Astrocyte (in vitro differentiated cells and primary cell): Measurements from ENCODE around the gene USP17L5. TPM values are rescaled to one million over a fixed set of nuclear protein-coding genes. Genes with fewer than 3 reads are reported as not detected.
"Not testable (repeated sequence)": the region's sequence is repeated elsewhere in the genome, so short reads cannot be mapped to it uniquely, and the experiment has no call there.

Experiments
- DNase-seq: peaks from one replicate; pipeline ENCODE4 v3.0.0-alpha.2; 2010; ENCODE audit warnings: low read depth
- FAIRE-seq: peaks from 2 replicates; lab custom pipeline; 2011; peaks lifted over from hg19 to GRCh38; lab: Jason Lieb, UNC
- H2AFZ ChIP-seq: 2 replicates; pipeline ENCODE4 v1.6.0; 2012; ENCODE audit warnings: low read depth, low read length, inconsistent platforms
- H3K27ac ChIP-seq: 2 replicates; pipeline ENCODE4 v1.5.1; 2011; ENCODE audit warnings: low read depth, low read length, inconsistent platforms
- H3K27me3 ChIP-seq: 2 replicates; pipeline ENCODE4 v1.6.0; 2011; ENCODE audit warnings: low read length, inconsistent platforms; ENCODE audit not compliant: insufficient read depth
- H3K36me3 ChIP-seq: 2 replicates; pipeline ENCODE4 v1.5.1; 2011; ENCODE audit warnings: low read length, inconsistent platforms; ENCODE audit not compliant: insufficient read depth
- H3K4me1 ChIP-seq: 2 replicates; pipeline ENCODE4 v1.5.1; 2011; ENCODE audit warnings: low read length, inconsistent platforms; ENCODE audit not compliant: insufficient read depth
- H3K4me2 ChIP-seq: 2 replicates; pipeline ENCODE4 v1.6.0; 2012; ENCODE audit warnings: low read length, inconsistent platforms
- H3K4me3 ChIP-seq: 2 replicates; pipeline ENCODE4 v1.5.1; 2011; ENCODE audit warnings: low read depth, mild to moderate bottlenecking, low read length, inconsistent platforms; ENCODE audit not compliant: insufficient read depth
- H3K79me2 ChIP-seq: 2 replicates; pipeline ENCODE4 v1.6.0; 2012; ENCODE audit warnings: mild to moderate bottlenecking, low read length, inconsistent platforms; ENCODE audit not compliant: insufficient read depth
- H3K9ac ChIP-seq: 2 replicates; pipeline ENCODE4 v1.6.0; 2012; ENCODE audit warnings: mild to moderate bottlenecking, low read length, inconsistent platforms
- H3K9me3 ChIP-seq: 2 replicates; pipeline ENCODE4 v1.5.1; 2012; ENCODE audit warnings: low read depth, mild to moderate bottlenecking, low read length, inconsistent platforms; ENCODE audit not compliant: insufficient read depth
- H4K20me1 ChIP-seq: 2 replicates; pipeline ENCODE4 v1.6.0; 2012; ENCODE audit warnings: low read length, inconsistent platforms; ENCODE audit not compliant: insufficient read depth
- H3K27ac Mint-ChIP-seq: one replicate; pipeline ENCODE4 v1.8.0; 2021; ENCODE audit warnings: mild to moderate bottlenecking, mixed read lengths; ENCODE audit not compliant: unreplicated experiment
- H3K27me3 Mint-ChIP-seq: one replicate; pipeline ENCODE4 v1.8.0; 2021; ENCODE audit warnings: low read depth, mixed read lengths; ENCODE audit not compliant: unreplicated experiment
- H3K36me3 Mint-ChIP-seq: one replicate; pipeline ENCODE4 v1.8.0; 2021; ENCODE audit warnings: low read depth, mixed read lengths; ENCODE audit not compliant: unreplicated experiment
- H3K4me1 Mint-ChIP-seq: one replicate; pipeline ENCODE4 v1.8.0; 2021; ENCODE audit warnings: low read depth, mixed read lengths; ENCODE audit not compliant: unreplicated experiment
- H3K4me3 Mint-ChIP-seq: one replicate; pipeline ENCODE4 v1.8.0; 2021; ENCODE audit warnings: mild to moderate bottlenecking, moderate library complexity, mixed read lengths; ENCODE audit not compliant: unreplicated experiment
- H3K9me3 Mint-ChIP-seq: one replicate; pipeline ENCODE4 v1.8.0; 2021; ENCODE audit warnings: mild to moderate bottlenecking, mixed read lengths; ENCODE audit not compliant: unreplicated experiment
- CTCF ChIP-seq: IDR thresholded peaks from 2 replicates; pipeline ENCODE4 v1.5.1; 2011; ENCODE audit warnings: low read depth, mild to moderate bottlenecking, inconsistent platforms, low read length, moderate library complexity; ENCODE audit not compliant: insufficient read depth
- EZH2 ChIP-seq: IDR thresholded peaks from 2 replicates; pipeline ENCODE4 v1.6.1; 2012; ENCODE audit warnings: mild to moderate bottlenecking, low read length, inconsistent platforms; ENCODE audit not compliant: insufficient read depth
- total RNA-seq: library from RNA; stranded (reverse); gene quantifications from 2 replicates; pipeline ENCODE4 v1.2.1, GENCODE V29; 2021

USP17L5 gene
- total RNA-seq, 1 donor from 2014 or later, result not detected

- no peak overlapping the region for H2AFZ ChIP-seq
- no peaks in the 10 kb centered on the region for H3K9me3 ChIP-seq
- H3K4me1 ChIP-seq, result no peaks in the 10 kb centered on the region
- H3K36me3 ChIP-seq, result no peaks in the 10 kb centered on the region
- H4K20me1 ChIP-seq, result no peaks in the 10 kb centered on the region
- Mint-ChIP-seq H3K9me3 (no peaks in the 10 kb centered on the region), H3K27ac (no peak overlapping the region), H3K4me3 (no peak overlapping the region), H3K4me1 (peaks cover 3% of the 10 kb centered on the region), H3K27me3 (peaks cover 5% of the 10 kb centered on the region), H3K36me3 (no peaks in the 10 kb centered on the region)
- no peak overlapping the region for H3K9ac ChIP-seq
- no peaks in the 10 kb centered on the region for H3K79me2 ChIP-seq
- no peak overlapping the region for H3K27ac ChIP-seq
- FAIRE-seq (no peak), DNase-seq (no peak)
- H3K4me2 ChIP-seq, result no peak overlapping the region
- no peak overlapping the region for H3K4me3 ChIP-seq
- no peaks in the 10 kb centered on the region for H3K27me3 ChIP-seq
- TF ChIP-seq CTCF (no peak), EZH2 (no peak)
Observed at GRCh38 chr4:9384126-9384525, 44.9 kb downstream of the USP17L5 start.

- H3K27me3 ChIP-seq, FAIRE-seq, H3K4me3 ChIP-seq, H3K9ac ChIP-seq, H3K4me1 ChIP-seq, H2AFZ ChIP-seq, H3K27me3 Mint-ChIP-seq, H3K4me3 Mint-ChIP-seq, H3K9me3 Mint-ChIP-seq, H3K4me2 ChIP-seq, H3K9me3 ChIP-seq, H3K4me1 Mint-ChIP-seq, DNase-seq, H4K20me1 ChIP-seq, H3K27ac ChIP-seq, H3K79me2 ChIP-seq, H3K27ac Mint-ChIP-seq, H3K36me3 ChIP-seq, H3K36me3 Mint-ChIP-seq: not testable (repeated sequence)
Observed at GRCh38 chr4:9389001-9389400, 49.8 kb downstream of the USP17L5 start.

Other genes with a start within 250 kb of the USP17L5 start
- not detected in 2 replicates for gene FAM90A26, start 169.0 kb upstream of the USP17L5 start, total RNA-seq
- gene USP17L10, start 128.7 kb upstream of the USP17L5 start, total RNA-seq, result not detected in 2 replicates
- gene USP17L11, start 124.0 kb upstream of the USP17L5 start, total RNA-seq, result not detected in 2 replicates
- not detected in 2 replicates for gene USP17L12, start 119.3 kb upstream of the USP17L5 start, total RNA-seq
- gene USP17L13, start 114.5 kb upstream of the USP17L5 start, total RNA-seq, result not detected in 2 replicates
- not detected in 2 replicates for gene USP17L15, start 105.0 kb upstream of the USP17L5 start, total RNA-seq
- not detected in 2 replicates for gene USP17L17, start 95.5 kb upstream of the USP17L5 start, total RNA-seq
- not detected in 2 replicates for gene USP17L18, start 90.8 kb upstream of the USP17L5 start, total RNA-seq
- not detected in 2 replicates for gene USP17L19, start 86.0 kb upstream of the USP17L5 start, total RNA-seq
- gene USP17L20, start 81.3 kb upstream of the USP17L5 start, total RNA-seq, result not detected in 2 replicates
- not detected in 2 replicates for gene USP17L21, start 76.5 kb upstream of the USP17L5 start, total RNA-seq
- not detected in 2 replicates for gene USP17L22, start 71.8 kb upstream of the USP17L5 start, total RNA-seq
- not detected in 2 replicates for gene USP17L24, start 14.2 kb upstream of the USP17L5 start, total RNA-seq
- gene USP17L25, start 9.5 kb upstream of the USP17L5 start, total RNA-seq, result not detected in 2 replicates
- gene USP17L26, start 4.7 kb upstream of the USP17L5 start, total RNA-seq, result not detected in 2 replicates
- not detected in 2 replicates for gene USP17L27, start 4.7 kb downstream of the USP17L5 start, total RNA-seq
- gene USP17L28, start 9.5 kb downstream of the USP17L5 start, total RNA-seq, result not detected in 2 replicates
- not detected in 2 replicates for gene USP17L29, start 14.2 kb downstream of the USP17L5 start, total RNA-seq
- gene USP17L30, start 23.7 kb downstream of the USP17L5 start, total RNA-seq, result not detected in 2 replicates
- gene DEFB131A, start 105.0 kb downstream of the USP17L5 start, total RNA-seq, result not detected in 2 replicates